DOHH2 (cell line): ENCODE data around the gene SUPT3H.

Source experiments
- EZH2phosphoT487 ChIP-seq: fragments of 200-600 bp; sonication (generic); IDR thresholded peaks from 2 replicates; pipeline ENCODE4 v1.6.1; 2017; ENCODE audit warnings: borderline replicate concordance, mild to moderate bottlenecking, antibody characterized with exemption, low read length, moderate library complexity, mixed read lengths
- TF ChIP-seq, protein P1 (sequence below): fragments of 200-600 bp; sonication (generic); IDR thresholded peaks from one replicate; pipeline ENCODE4 v1.5.1; 2014; ENCODE audit warnings: antibody characterized with exemption, mild to moderate bottlenecking, low read depth, low read length; ENCODE audit not compliant: poor library complexity, severe bottlenecking

GRCh38 chr6:44943541-44943940, 434.2 kb downstream of the SUPT3H start:
- TF ChIP-seq EZH2phosphoT487: no peak
- TF ChIP-seq, protein P1, sequence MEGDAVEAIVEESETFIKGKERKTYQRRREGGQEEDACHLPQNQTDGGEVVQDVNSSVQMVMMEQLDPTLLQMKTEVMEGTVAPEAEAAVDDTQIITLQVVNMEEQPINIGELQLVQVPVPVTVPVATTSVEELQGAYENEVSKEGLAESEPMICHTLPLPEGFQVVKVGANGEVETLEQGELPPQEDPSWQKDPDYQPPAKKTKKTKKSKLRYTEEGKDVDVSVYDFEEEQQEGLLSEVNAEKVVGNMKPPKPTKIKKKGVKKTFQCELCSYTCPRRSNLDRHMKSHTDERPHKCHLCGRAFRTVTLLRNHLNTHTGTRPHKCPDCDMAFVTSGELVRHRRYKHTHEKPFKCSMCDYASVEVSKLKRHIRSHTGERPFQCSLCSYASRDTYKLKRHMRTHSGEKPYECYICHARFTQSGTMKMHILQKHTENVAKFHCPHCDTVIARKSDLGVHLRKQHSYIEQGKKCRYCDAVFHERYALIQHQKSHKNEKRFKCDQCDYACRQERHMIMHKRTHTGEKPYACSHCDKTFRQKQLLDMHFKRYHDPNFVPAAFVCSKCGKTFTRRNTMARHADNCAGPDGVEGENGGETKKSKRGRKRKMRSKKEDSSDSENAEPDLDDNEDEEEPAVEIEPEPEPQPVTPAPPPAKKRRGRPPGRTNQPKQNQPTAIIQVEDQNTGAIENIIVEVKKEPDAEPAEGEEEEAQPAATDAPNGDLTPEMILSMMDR: no peak
